Fibroblast of villous mesenchyme (primary cell): ENCODE measurements around the gene SNPH. TPM values are rescaled to one million over a fixed set of nuclear protein-coding genes. Genes with fewer than 3 reads are reported as not detected.
A peak's percentile ranks its signal among the peaks of the same experiment; 100 is the strongest.

Experiments used
- DNase-seq: peaks from one replicate; pipeline ENCODE4 v3.0.0-alpha.2; 2010; ENCODE audit warnings: low read depth
- H3K4me3 ChIP-seq: 2 replicates; pipeline ENCODE4 v1.5.1; 2011; ENCODE audit warnings: low read depth, mild to moderate bottlenecking, low read length
- total RNA-seq: library from RNA; depleted of rRNA; stranded (reverse); fragments of >200 nt; gene quantifications from 2 replicates; pipeline ENCODE4 v1.2.3, GENCODE V29; 2012
- TF ChIP-seq, protein P1 (sequence below): IDR thresholded peaks from 2 replicates; pipeline ENCODE4 v1.5.1; 2012; ENCODE audit warnings: low read depth, mild to moderate bottlenecking, low read length; ENCODE audit not compliant: insufficient read depth

SNPH gene
- total RNA-seq, 1 donor = 10.8 TPM

DNA sequence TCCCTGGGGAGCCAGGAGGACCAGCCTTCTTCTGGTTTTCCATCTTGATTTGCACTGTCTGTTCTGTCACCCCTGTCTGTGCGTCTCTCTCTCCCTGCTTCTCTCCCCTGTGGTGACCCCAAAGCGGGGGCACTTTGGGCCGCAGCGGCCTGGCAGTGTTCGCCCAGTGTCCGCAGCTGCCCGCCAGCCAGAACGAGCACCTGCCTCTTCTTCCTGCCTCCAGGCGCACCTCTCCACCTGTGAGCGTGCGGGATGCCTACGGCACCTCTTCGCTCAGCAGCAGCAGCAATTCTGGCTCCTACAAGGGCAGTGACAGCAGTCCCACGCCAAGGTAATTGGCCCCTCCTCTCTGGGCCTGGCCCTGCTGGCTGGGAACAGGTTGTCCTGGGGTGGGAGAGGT is 30.8 kb downstream of the SNPH start:
- H3K4me3 ChIP-seq = no peak overlapping the region
- TF ChIP-seq, protein P1, sequence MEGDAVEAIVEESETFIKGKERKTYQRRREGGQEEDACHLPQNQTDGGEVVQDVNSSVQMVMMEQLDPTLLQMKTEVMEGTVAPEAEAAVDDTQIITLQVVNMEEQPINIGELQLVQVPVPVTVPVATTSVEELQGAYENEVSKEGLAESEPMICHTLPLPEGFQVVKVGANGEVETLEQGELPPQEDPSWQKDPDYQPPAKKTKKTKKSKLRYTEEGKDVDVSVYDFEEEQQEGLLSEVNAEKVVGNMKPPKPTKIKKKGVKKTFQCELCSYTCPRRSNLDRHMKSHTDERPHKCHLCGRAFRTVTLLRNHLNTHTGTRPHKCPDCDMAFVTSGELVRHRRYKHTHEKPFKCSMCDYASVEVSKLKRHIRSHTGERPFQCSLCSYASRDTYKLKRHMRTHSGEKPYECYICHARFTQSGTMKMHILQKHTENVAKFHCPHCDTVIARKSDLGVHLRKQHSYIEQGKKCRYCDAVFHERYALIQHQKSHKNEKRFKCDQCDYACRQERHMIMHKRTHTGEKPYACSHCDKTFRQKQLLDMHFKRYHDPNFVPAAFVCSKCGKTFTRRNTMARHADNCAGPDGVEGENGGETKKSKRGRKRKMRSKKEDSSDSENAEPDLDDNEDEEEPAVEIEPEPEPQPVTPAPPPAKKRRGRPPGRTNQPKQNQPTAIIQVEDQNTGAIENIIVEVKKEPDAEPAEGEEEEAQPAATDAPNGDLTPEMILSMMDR = no peak
- DNase-seq = no peak

GRCh38 chr20:1297486-1297885 is 31.4 kb downstream of the SNPH start:
- no peak overlapping the region for H3K4me3 ChIP-seq
- TF ChIP-seq, protein P1 = no peak
- no peak for DNase-seq

GRCh38 chr20:1298166-1298565 is 32.1 kb downstream of the SNPH start:
- TF ChIP-seq, protein P1 = no peak
- no peak overlapping the region for H3K4me3 ChIP-seq
- DNase-seq = no peak

DNA sequence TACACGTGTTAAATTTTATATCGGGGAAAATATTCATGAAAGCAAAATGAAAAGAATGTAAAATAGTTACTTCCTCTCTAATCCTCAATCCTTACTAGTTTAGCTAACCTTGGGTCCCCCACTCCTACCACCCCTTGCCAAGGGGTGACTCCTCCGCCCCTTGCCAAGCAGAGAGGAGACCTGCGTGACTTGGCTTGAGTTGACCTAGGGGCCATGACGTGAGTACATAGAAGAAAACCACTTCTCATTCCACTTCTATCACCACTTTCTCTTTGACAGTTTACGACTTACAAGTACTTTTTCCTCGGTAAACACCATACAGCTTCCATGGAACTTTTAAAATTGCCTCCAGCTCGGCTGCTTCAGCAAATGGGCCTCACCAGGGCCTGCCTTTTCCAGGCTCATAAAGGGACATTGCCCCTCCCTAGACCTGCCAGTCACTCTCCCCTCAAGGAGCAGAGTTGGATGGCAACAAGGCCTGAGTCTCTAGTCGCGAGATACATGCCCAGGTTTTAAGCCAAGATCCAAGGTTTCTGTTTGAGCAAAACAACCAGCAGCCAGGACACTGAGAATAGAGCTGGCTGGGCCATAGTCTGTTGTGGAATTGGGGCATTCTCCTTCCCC is 32.9 kb downstream of the SNPH start:
- no peak for DNase-seq
- TF ChIP-seq, protein P1 = no peak
- no peak overlapping the region for H3K4me3 ChIP-seq

DNA sequence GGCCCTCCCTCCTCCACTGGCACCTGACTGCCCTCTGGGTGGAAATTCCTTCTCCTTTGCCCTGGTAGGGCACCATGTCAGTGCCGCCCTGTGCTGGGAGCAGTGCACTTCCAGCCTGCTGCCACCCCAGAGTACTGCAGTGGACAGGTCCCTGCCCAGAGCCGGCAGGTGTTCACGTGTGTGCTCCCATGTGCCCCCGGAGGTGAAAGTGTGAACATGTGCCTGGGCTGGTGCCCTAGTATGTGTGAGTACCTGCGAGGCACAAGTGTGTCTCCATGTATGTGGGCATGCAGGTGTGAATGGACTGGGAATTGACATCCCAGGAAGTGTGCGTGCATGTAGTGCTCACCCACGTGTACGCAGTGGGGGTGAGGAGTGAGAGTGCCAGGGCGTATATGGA is 33.4 kb downstream of the SNPH start:
- no peak for DNase-seq
- no peak overlapping the region for H3K4me3 ChIP-seq
- TF ChIP-seq, protein P1 = peak; percentile 23

DNA sequence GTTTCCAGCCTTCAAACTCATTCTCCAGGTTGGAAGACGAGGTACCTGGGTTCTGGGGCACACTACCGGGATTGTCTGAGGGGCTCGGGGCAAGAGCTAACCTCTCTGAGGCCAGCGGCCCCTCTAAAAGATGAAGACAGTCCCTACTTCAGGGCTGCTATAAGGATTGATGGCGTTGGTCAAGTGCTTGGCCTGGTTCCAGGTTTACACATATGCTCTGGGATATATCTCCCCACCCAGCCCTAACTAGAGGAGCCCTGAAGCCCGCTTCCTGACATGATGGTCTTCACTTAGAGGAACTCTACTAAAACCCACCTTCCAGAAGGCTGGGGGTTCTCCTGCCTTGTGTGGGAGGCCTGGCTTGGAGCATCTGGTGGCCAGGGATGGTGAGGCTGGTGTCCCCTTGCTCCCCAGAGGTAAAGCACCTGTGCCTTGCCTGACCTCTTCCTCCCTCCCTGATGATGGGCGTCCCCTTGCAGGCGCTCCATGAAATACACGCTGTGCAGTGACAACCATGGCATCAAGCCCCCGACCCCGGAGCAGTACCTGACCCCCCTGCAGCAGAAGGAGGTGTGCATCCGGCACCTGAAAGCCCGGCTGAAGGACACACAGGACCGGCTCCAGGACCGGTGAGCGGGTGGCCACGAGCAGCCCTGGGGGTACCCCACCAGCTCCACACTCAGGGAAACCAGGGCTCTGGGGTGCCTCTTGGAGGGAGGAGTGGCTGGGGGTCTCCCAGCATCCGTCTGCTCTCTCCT is 34.2 kb downstream of the SNPH start:
- DNase-seq = no peak
- H3K4me3 ChIP-seq = no peak overlapping the region
- TF ChIP-seq, protein P1 = no peak
